ENCODE measurements around the gene HOXB8.

DNA sequence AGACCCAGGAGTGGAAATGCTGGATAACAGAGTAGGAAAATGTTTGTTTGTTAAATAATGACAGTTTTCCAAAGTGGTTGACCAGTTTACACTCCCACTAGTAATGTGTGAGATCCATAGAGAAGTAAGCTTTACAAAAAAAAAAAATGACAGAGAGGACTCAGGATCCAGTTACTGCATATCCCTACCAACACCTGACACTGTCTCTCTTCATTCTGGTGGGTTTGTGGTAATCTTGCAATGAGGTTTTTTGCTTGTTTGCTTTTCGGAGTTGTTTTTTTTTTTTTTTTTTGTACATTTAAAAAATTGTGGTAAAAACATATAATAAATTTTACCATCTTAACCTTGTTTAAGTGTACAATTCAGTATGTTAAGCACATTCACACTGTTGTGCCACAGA lies 34.6 kb upstream of the HOXB8 start:
- TF ChIP-seq EP300 (IDR thresholded peaks at IDR 0.05) (no peak), POLR2A (IDR thresholded peaks at IDR 0.05) (no peak)
- TF ChIP-seq, protein P1, sequence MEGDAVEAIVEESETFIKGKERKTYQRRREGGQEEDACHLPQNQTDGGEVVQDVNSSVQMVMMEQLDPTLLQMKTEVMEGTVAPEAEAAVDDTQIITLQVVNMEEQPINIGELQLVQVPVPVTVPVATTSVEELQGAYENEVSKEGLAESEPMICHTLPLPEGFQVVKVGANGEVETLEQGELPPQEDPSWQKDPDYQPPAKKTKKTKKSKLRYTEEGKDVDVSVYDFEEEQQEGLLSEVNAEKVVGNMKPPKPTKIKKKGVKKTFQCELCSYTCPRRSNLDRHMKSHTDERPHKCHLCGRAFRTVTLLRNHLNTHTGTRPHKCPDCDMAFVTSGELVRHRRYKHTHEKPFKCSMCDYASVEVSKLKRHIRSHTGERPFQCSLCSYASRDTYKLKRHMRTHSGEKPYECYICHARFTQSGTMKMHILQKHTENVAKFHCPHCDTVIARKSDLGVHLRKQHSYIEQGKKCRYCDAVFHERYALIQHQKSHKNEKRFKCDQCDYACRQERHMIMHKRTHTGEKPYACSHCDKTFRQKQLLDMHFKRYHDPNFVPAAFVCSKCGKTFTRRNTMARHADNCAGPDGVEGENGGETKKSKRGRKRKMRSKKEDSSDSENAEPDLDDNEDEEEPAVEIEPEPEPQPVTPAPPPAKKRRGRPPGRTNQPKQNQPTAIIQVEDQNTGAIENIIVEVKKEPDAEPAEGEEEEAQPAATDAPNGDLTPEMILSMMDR (IDR thresholded peaks at IDR 0.05) = no peak

Data from upper lobe of left lung (tissue), 4 donors.